ENCODE results near the gene GPC6.

Gene GPC6

GRCh38 chr13:94389604-94390351 is 1163.2 kb downstream of the GPC6 start:
- H3K4ac ChIP-seq (ENCODE audit: low read length): no peak overlapping the region
- no peak overlapping the region for H2BK15ac ChIP-seq (ENCODE audit: low read length)
- WGBS, 2 donors (ENCODE audit: extremely low coverage in 2 of 2, insufficient read length in 2 of 2, insufficient replicate concordance in 1 of 2): no CpG with 5 or more reads among the region's 7 CpGs
- no peak overlapping the region for H4K91ac ChIP-seq (ENCODE audit: low read depth, low read length, poor library complexity)
- H3K9me3 ChIP-seq (replicated peaks in 1 of 2; ENCODE audit: control insufficient read depth in 2 of 2, insufficient read depth in 1 of 2, low read depth in 1 of 2, low read length in 2 of 2): no peaks in the 10 kb centered on the region
- no peak overlapping the region for H2AK5ac ChIP-seq (ENCODE audit: low read depth, low read length)
- no peaks in the 10 kb centered on the region for H3K36me3 ChIP-seq (replicated peaks in 1 of 2; ENCODE audit: control insufficient read depth in 2 of 2, insufficient read depth in 2 of 2, low read length in 2 of 2)
- H3K27me3 ChIP-seq (ENCODE audit: control insufficient read depth in 3 of 3, insufficient read depth in 3 of 3, low read depth in 1 of 3, low read length in 3 of 3): no peaks in the 10 kb centered on the region
- H3K4me2 ChIP-seq (ENCODE audit: insufficient read depth, low read length, poor library complexity, severe bottlenecking): no peak overlapping the region
- H2BK120ac ChIP-seq (ENCODE audit: low read depth, low read length): no peak overlapping the region
- no peak overlapping the region for H3K18ac ChIP-seq (ENCODE audit: low read length)
- no peak overlapping the region for H2BK5ac ChIP-seq (ENCODE audit: low read length)
- H3K79me1 ChIP-seq (ENCODE audit: low read depth, low read length): no peaks in the 10 kb centered on the region
- DNase-seq (ENCODE audit: low spot score): no peak
- no peak overlapping the region for H4K8ac ChIP-seq (ENCODE audit: low read depth, low read length)
- H3K9ac ChIP-seq (ENCODE audit: low read depth, low read length, poor library complexity): no peak overlapping the region
- no peak overlapping the region for H3K27ac ChIP-seq (replicated peaks; ENCODE audit: low read length)
- H3K4me3 ChIP-seq (ENCODE audit: low read length in 2 of 2): no peak overlapping the region
- no peak overlapping the region for H2BK12ac ChIP-seq (ENCODE audit: low read length)
- no peak overlapping the region for H3K14ac ChIP-seq (ENCODE audit: low read length)
- H3K23ac ChIP-seq (ENCODE audit: low read depth, low read length, poor library complexity): no peak overlapping the region
- peaks cover 0 to 6% of the 10 kb centered on the region in 2 donors for H3K4me1 ChIP-seq (ENCODE audit: control insufficient read depth in 2 of 2, insufficient read depth in 1 of 2, low read depth in 1 of 2, low read length in 2 of 2)
- H2AFZ ChIP-seq (ENCODE audit: low read length): no peak overlapping the region

GRCh38 chr13:94390881-94391280 is 1164.3 kb downstream of the GPC6 start:
- Histone ChIP-seq H3K27me3 (ENCODE audit: control insufficient read depth in 3 of 3, insufficient read depth in 3 of 3, low read depth in 1 of 3, low read length in 3 of 3) (no peaks in the 10 kb centered on the region), H2BK15ac (ENCODE audit: low read length) (no peak overlapping the region), H2AFZ (ENCODE audit: low read length) (no peak overlapping the region), H3K4ac (ENCODE audit: low read length) (no peak overlapping the region), H3K9me3 (replicated peaks in 1 of 2; ENCODE audit: control insufficient read depth in 2 of 2, insufficient read depth in 1 of 2, low read depth in 1 of 2, low read length in 2 of 2) (no peaks in the 10 kb centered on the region), H3K9ac (ENCODE audit: low read depth, low read length, poor library complexity) (no peak overlapping the region), H4K91ac (ENCODE audit: low read depth, low read length, poor library complexity) (no peak overlapping the region), H3K4me1 (ENCODE audit: control insufficient read depth in 2 of 2, insufficient read depth in 1 of 2, low read depth in 1 of 2, low read length in 2 of 2) (peaks cover 0 to 7% of the 10 kb centered on the region in 2 donors), H3K4me3 (ENCODE audit: low read length in 2 of 2) (no peak overlapping the region), H3K36me3 (replicated peaks in 1 of 2; ENCODE audit: control insufficient read depth in 2 of 2, insufficient read depth in 2 of 2, low read length in 2 of 2) (no peaks in the 10 kb centered on the region), H3K18ac (ENCODE audit: low read length) (no peak overlapping the region), H2AK5ac (ENCODE audit: low read depth, low read length) (no peak overlapping the region), H3K23ac (ENCODE audit: low read depth, low read length, poor library complexity) (no peak overlapping the region), H2BK5ac (ENCODE audit: low read length) (no peak overlapping the region), H3K79me1 (ENCODE audit: low read depth, low read length) (no peaks in the 10 kb centered on the region), H2BK12ac (ENCODE audit: low read length) (no peak overlapping the region), H2BK120ac (ENCODE audit: low read depth, low read length) (no peak overlapping the region), H3K14ac (ENCODE audit: low read length) (no peak overlapping the region), H3K27ac (replicated peaks; ENCODE audit: low read length) (no peak overlapping the region), H4K8ac (ENCODE audit: low read depth, low read length) (no peak overlapping the region), H3K4me2 (ENCODE audit: insufficient read depth, low read length, poor library complexity, severe bottlenecking) (no peak overlapping the region)
- no peak for DNase-seq (ENCODE audit: low spot score)
- WGBS, 2 donors (ENCODE audit: extremely low coverage in 2 of 2, insufficient read length in 2 of 2, insufficient replicate concordance in 1 of 2): no CpG with 5 or more reads among the region's 2 CpGs

- Histone ChIP-seq H2BK120ac (ENCODE audit: low read depth, low read length) (no peak overlapping the region), H3K9me3 (replicated peaks in 1 of 2; ENCODE audit: control insufficient read depth in 2 of 2, insufficient read depth in 1 of 2, low read depth in 1 of 2, low read length in 2 of 2) (no peaks in the 10 kb centered on the region), H2BK12ac (ENCODE audit: low read length) (no peak overlapping the region), H3K79me1 (ENCODE audit: low read depth, low read length) (no peaks in the 10 kb centered on the region), H3K9ac (ENCODE audit: low read depth, low read length, poor library complexity) (no peak overlapping the region), H2AK5ac (ENCODE audit: low read depth, low read length) (no peak overlapping the region), H3K14ac (ENCODE audit: low read length) (no peak overlapping the region), H4K8ac (ENCODE audit: low read depth, low read length) (no peak overlapping the region), H3K4ac (ENCODE audit: low read length) (no peak overlapping the region), H2BK5ac (ENCODE audit: low read length) (no peak overlapping the region), H3K36me3 (replicated peaks in 1 of 2; ENCODE audit: control insufficient read depth in 2 of 2, insufficient read depth in 2 of 2, low read length in 2 of 2) (peaks cover 0 to 1% of the 10 kb centered on the region in 2 donors), H3K4me2 (ENCODE audit: insufficient read depth, low read length, poor library complexity, severe bottlenecking) (no peak overlapping the region), H3K27me3 (ENCODE audit: control insufficient read depth in 3 of 3, insufficient read depth in 3 of 3, low read depth in 1 of 3, low read length in 3 of 3) (no peaks in the 10 kb centered on the region), H2AFZ (ENCODE audit: low read length) (no peak overlapping the region), H3K4me1 (ENCODE audit: control insufficient read depth in 2 of 2, insufficient read depth in 1 of 2, low read depth in 1 of 2, low read length in 2 of 2) (peaks cover 0 to 4% of the 10 kb centered on the region in 2 donors), H4K91ac (ENCODE audit: low read depth, low read length, poor library complexity) (no peak overlapping the region), H3K23ac (ENCODE audit: low read depth, low read length, poor library complexity) (no peak overlapping the region), H2BK15ac (ENCODE audit: low read length) (no peak overlapping the region), H3K4me3 (ENCODE audit: low read length in 2 of 2) (no peak overlapping the region), H3K18ac (ENCODE audit: low read length) (no peak overlapping the region), H3K27ac (replicated peaks; ENCODE audit: low read length) (no peak overlapping the region)
- no peak for DNase-seq (ENCODE audit: low spot score)
- WGBS, 2 donors (ENCODE audit: extremely low coverage in 2 of 2, insufficient read length in 2 of 2, insufficient replicate concordance in 1 of 2): no CpG with 5 or more reads among the region's 4 CpGs
Measured at GRCh38 chr13:94394723-94395122, 1168.1 kb downstream of the GPC6 start.

- Histone ChIP-seq H4K91ac (ENCODE audit: low read depth, low read length, poor library complexity) (no peak overlapping the region), H3K4ac (ENCODE audit: low read length) (no peak overlapping the region), H3K4me3 (ENCODE audit: low read length in 2 of 2) (no peak overlapping the region), H3K36me3 (replicated peaks in 1 of 2; ENCODE audit: control insufficient read depth in 2 of 2, insufficient read depth in 2 of 2, low read length in 2 of 2) (peaks cover 0 to 1% of the 10 kb centered on the region in 2 donors), H3K9me3 (replicated peaks in 1 of 2; ENCODE audit: control insufficient read depth in 2 of 2, insufficient read depth in 1 of 2, low read depth in 1 of 2, low read length in 2 of 2) (no peaks in the 10 kb centered on the region), H2AFZ (ENCODE audit: low read length) (no peak overlapping the region), H3K4me1 (ENCODE audit: control insufficient read depth in 2 of 2, insufficient read depth in 1 of 2, low read depth in 1 of 2, low read length in 2 of 2) (peaks cover 0 to 4% of the 10 kb centered on the region in 2 donors), H3K4me2 (ENCODE audit: insufficient read depth, low read length, poor library complexity, severe bottlenecking) (no peak overlapping the region), H2BK15ac (ENCODE audit: low read length) (no peak overlapping the region), H3K27me3 (ENCODE audit: control insufficient read depth in 3 of 3, insufficient read depth in 3 of 3, low read depth in 1 of 3, low read length in 3 of 3) (no peaks in the 10 kb centered on the region), H2AK5ac (ENCODE audit: low read depth, low read length) (no peak overlapping the region), H3K14ac (ENCODE audit: low read length) (no peak overlapping the region), H3K18ac (ENCODE audit: low read length) (no peak overlapping the region), H2BK5ac (ENCODE audit: low read length) (no peak overlapping the region), H2BK120ac (ENCODE audit: low read depth, low read length) (no peak overlapping the region), H4K8ac (ENCODE audit: low read depth, low read length) (no peak overlapping the region), H3K23ac (ENCODE audit: low read depth, low read length, poor library complexity) (no peak overlapping the region), H3K79me1 (ENCODE audit: low read depth, low read length) (no peaks in the 10 kb centered on the region), H3K9ac (ENCODE audit: low read depth, low read length, poor library complexity) (no peak overlapping the region), H2BK12ac (ENCODE audit: low read length) (no peak overlapping the region), H3K27ac (replicated peaks; ENCODE audit: low read length) (no peak overlapping the region)
- WGBS, 2 donors (ENCODE audit: extremely low coverage in 2 of 2, insufficient read length in 2 of 2, insufficient replicate concordance in 1 of 2): no CpG with 5 or more reads among the region's 5 CpGs
- no peak for DNase-seq (ENCODE audit: low spot score)
Measured at GRCh38 chr13:94395860-94396259, 1169.3 kb downstream of the GPC6 start.

Data from neuronal stem cell (in vitro differentiated cells).